Keratinocyte (primary cell): ENCODE measurements around the gene GNG4. TPM values are rescaled to one million over a fixed set of nuclear protein-coding genes. Genes with fewer than 3 reads are reported as not detected.

Experiments
- DNase-seq: peaks from one replicate; pipeline ENCODE4 v3.0.0-alpha.2; 2011; ENCODE audit warnings: low read depth, missing footprints, low spot score
- FAIRE-seq: peaks from 2 replicates; lab custom pipeline; 2011; peaks lifted over from hg19 to GRCh38; lab: Jason Lieb, UNC
- H2AFZ ChIP-seq: 2 replicates; pipeline ENCODE4 v1.6.0; 2012; ENCODE audit warnings: low read length, control low read depth, inconsistent platforms; ENCODE audit not compliant: control insufficient read depth
- H3K27ac ChIP-seq: 2 replicates; pipeline ENCODE4 v1.5.1; 2011; ENCODE audit warnings: low read length; ENCODE audit not compliant: control insufficient read depth, insufficient read depth
- H3K27me3 ChIP-seq: 3 replicates; pipeline ENCODE4 v1.6.0; 2011; ENCODE audit warnings: low read length; ENCODE audit not compliant: control insufficient read depth, insufficient read depth; ENCODE audit errors: extremely low read depth
- H3K36me3 ChIP-seq, 2 experiments: 2 replicates in 1 of 2; 3 replicates in 1 of 2; pipeline ENCODE4 v1.5.1; 2011; ENCODE audit warnings: low read length in 2 of 2, mild to moderate bottlenecking in 1 of 2; ENCODE audit not compliant: control insufficient read depth in 2 of 2, insufficient read depth in 2 of 2; ENCODE audit errors: extremely low read depth in 1 of 2
- H3K4me1 ChIP-seq: 3 replicates; pipeline ENCODE4 v1.5.1; 2011; ENCODE audit warnings: low read length; ENCODE audit not compliant: control insufficient read depth, insufficient read depth; ENCODE audit errors: extremely low read depth
- H3K4me2 ChIP-seq: 3 replicates; pipeline ENCODE4 v1.6.0; 2011; ENCODE audit warnings: low read depth, low read length; ENCODE audit not compliant: control insufficient read depth, insufficient read depth; ENCODE audit errors: extremely low read depth
- H3K4me3 ChIP-seq, 3 experiments: fragments of 200-600 bp in 1 of 3; sonication (generic) in 1 of 3; 2 replicates in 2 of 3; 3 replicates in 1 of 3; pipeline ENCODE4 v1.5.1; 2011 to 2016; ENCODE audit warnings: low read length in 3 of 3, mild to moderate bottlenecking in 3 of 3, control low read depth in 2 of 3, inconsistent platforms in 1 of 3, low read depth in 1 of 3, mixed read lengths in 1 of 3, mixed run types in 1 of 3, moderate library complexity in 1 of 3; ENCODE audit not compliant: control insufficient read depth in 2 of 3, insufficient read depth in 2 of 3; ENCODE audit errors: extremely low read depth in 1 of 3
- H3K79me2 ChIP-seq: 2 replicates; pipeline ENCODE4 v1.6.0; 2012; ENCODE audit warnings: low read length; ENCODE audit not compliant: control insufficient read depth, insufficient read depth
- H3K9ac ChIP-seq: 3 replicates; pipeline ENCODE4 v1.6.0; 2011; ENCODE audit warnings: low read length; ENCODE audit not compliant: control insufficient read depth, insufficient read depth; ENCODE audit errors: extremely low read depth
- H3K9me1 ChIP-seq: 3 replicates; pipeline ENCODE4 v1.6.0; 2011; ENCODE audit warnings: low read length; ENCODE audit not compliant: control insufficient read depth, insufficient read depth; ENCODE audit errors: extremely low read depth
- H3K9me3 ChIP-seq: 2 replicates; pipeline ENCODE4 v1.5.1; 2012; ENCODE audit warnings: low read depth, low read length; ENCODE audit not compliant: control insufficient read depth
- H4K20me1 ChIP-seq: 3 replicates; pipeline ENCODE4 v1.6.0; 2011; ENCODE audit warnings: low read length; ENCODE audit not compliant: control insufficient read depth, insufficient read depth; ENCODE audit errors: extremely low read depth
- CTCF ChIP-seq, 3 experiments: IDR thresholded peaks in 1 of 3; conservative IDR thresholded peaks in 1 of 3; optimal IDR thresholded peaks in 1 of 3; 2 replicates in 2 of 3; 3 replicates in 1 of 3; pipeline versions ENCODE3 to v1.5.1; 2011; ENCODE audit warnings: low read length in 3 of 3, mild to moderate bottlenecking in 3 of 3, moderate library complexity in 2 of 3, control low read depth in 1 of 3, inconsistent platforms in 1 of 3; ENCODE audit not compliant: insufficient read depth in 2 of 3; ENCODE audit errors: extremely low read depth in 1 of 3
- EZH2 ChIP-seq: IDR thresholded peaks from one replicate; pipeline ENCODE4 v1.6.1; 2012; ENCODE audit warnings: inconsistent platforms, mild to moderate bottlenecking, low read length, moderate library complexity
- dilution Hi-C: fragments of 300-500 bp; cut with MboI; formaldehyde crosslinking; loops from one replicate; pipeline ENCODE4 v1.7.0; 2020; ENCODE audit warnings: low sequenced_read_pairs; ENCODE audit not compliant: extremely low pct_ligation_motif_present
- polyA plus RNA-seq, 5 experiments: library from polyadenylated mRNA; depleted of rRNA in 3 of 5; stranded (reverse) in 3 of 5; stranded (forward) in 1 of 5; unstranded in 1 of 5; fragments of >200 nt; gene quantifications; 1 replicate in 1 of 5; 2 replicates in 3 of 5; 3 replicates in 1 of 5; pipeline versions ENCODE4 v1.2.1 to v1.2.3, GENCODE V29; 2011 to 2012; ENCODE audit warnings: missing spikeins in 2 of 5, low read depth in 1 of 5, low replicate concordance in 1 of 5

GNG4 gene
- polyA plus RNA-seq, 1 donor (not counting 4 experiments of a cell fraction or from before 2014, with no cell fraction given) = 0.07 TPM

DNA sequence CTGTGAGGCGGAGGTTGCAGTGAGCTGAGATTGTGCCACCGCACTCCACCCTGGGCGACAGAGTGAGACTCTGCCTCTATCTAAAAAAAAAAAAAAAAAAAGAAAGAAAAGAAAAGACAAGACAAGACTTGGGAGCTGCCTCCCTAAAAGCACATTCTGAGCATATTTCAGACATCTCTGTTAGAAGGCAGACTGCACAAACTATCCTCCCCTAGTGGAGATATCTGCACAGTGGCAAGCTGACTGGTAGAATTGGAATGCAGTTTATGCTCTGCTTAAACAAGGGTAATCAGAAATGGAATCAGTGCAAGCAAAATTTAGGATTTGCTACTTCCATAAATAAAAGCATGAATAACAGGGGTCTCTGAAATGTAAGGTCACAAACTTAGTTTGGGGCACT, 31.8 kb downstream of the GNG4 start:
- H3K9me1 ChIP-seq = no peaks in the 10 kb centered on the region
- H3K27me3 ChIP-seq = no peaks in the 10 kb centered on the region
- H3K9me3 ChIP-seq = no peaks in the 10 kb centered on the region
- H2AFZ ChIP-seq = no peak overlapping the region
- H3K36me3 ChIP-seq = no peaks in the 10 kb centered on the region
- peaks cover 13% of the 10 kb centered on the region for H3K4me1 ChIP-seq
- no peaks in the 10 kb centered on the region for H3K79me2 ChIP-seq
- FAIRE-seq (peak; percentile 9), DNase-seq (no peak)
- H4K20me1 ChIP-seq = no peaks in the 10 kb centered on the region
- no peak overlapping the region for H3K4me2 ChIP-seq
- no peak overlapping the region for H3K9ac ChIP-seq
- TF ChIP-seq CTCF (optimal IDR thresholded peaks at IDR 0.05 in 1 of 3, IDR thresholded peaks at IDR 0.05 in 1 of 3, conservative IDR thresholded peaks at IDR 0.05 in 1 of 3; ENCODE audit: extremely low read depth in 1 of 3, insufficient read depth in 2 of 3, low read length in 3 of 3) (peak; percentile 49 to 66 (median 52)), EZH2 (no peak)
- H3K4me3 ChIP-seq = no peak overlapping the region
- H3K27ac ChIP-seq = no peak overlapping the region
- dilution Hi-C loops = no loop called here

- Histone ChIP-seq H3K4me3 (no peak overlapping the region), H3K27ac (no peak overlapping the region), H3K27me3 (no peaks in the 10 kb centered on the region), H3K79me2 (no peaks in the 10 kb centered on the region), H3K4me1 (peaks cover 13% of the 10 kb centered on the region), H3K9me3 (no peaks in the 10 kb centered on the region), H2AFZ (no peak overlapping the region), H3K9me1 (no peaks in the 10 kb centered on the region), H3K36me3 (no peaks in the 10 kb centered on the region), H4K20me1 (no peaks in the 10 kb centered on the region), H3K9ac (no peak overlapping the region), H3K4me2 (no peak overlapping the region)
- DNase-seq = no peak
- no peak for FAIRE-seq
- no peak for TF ChIP-seq EZH2
- no peak for TF ChIP-seq CTCF (optimal IDR thresholded peaks at IDR 0.05 in 1 of 3, IDR thresholded peaks at IDR 0.05 in 1 of 3, conservative IDR thresholded peaks at IDR 0.05 in 1 of 3; ENCODE audit: extremely low read depth in 1 of 3, insufficient read depth in 2 of 3, low read length in 3 of 3)
- dilution Hi-C loops = no loop called here
Observed at GRCh38 chr1:235617140-235617539, 32.4 kb downstream of the GNG4 start.
